Right atrium auricular region (tissue), 2 donors: ENCODE results near the gene ZBP1. TPM values are rescaled to one million over a fixed set of nuclear protein-coding genes. Genes with fewer than 3 reads are reported as not detected.

ENCODE experiments used
- DNase-seq: peaks from one replicate; pipeline ENCODE4 v3.0.0-alpha.2; 2019; ENCODE audit warnings: low spot score
- H3K27ac ChIP-seq, 2 donors: fragments of 200-600 bp; sonication (generic); 1 replicate in 1 of 2; 2 replicates in 1 of 2; pipeline ENCODE4 v1.5.1; 2016 to 2019
- H3K27me3 ChIP-seq, 2 donors: fragments of 200-600 bp; sonication (generic); one replicate each; pipeline versions ENCODE4 v1.5.1 to v1.6.0; 2017 to 2019
- H3K36me3 ChIP-seq: fragments of 200-600 bp; sonication (generic); one replicate; pipeline ENCODE4 v1.5.1; 2016
- H3K4me1 ChIP-seq, 2 donors: fragments of 200-600 bp; sonication (generic); one replicate each; pipeline versions ENCODE4 v1.5.1 to v1.6.0; 2017 to 2019
- H3K4me3 ChIP-seq, 2 donors: fragments of 200-600 bp; sonication (generic); 1 replicate in 1 of 2; 2 replicates in 1 of 2; pipeline ENCODE4 v1.5.1; 2017 to 2019; ENCODE audit warnings: mild to moderate bottlenecking in 1 of 2, moderate library complexity in 1 of 2
- H3K9me3 ChIP-seq, 2 donors: fragments of 200-600 bp; sonication (generic); one replicate each; pipeline ENCODE4 v1.5.1; 2019
- CTCF ChIP-seq, 2 donors: fragments of 200-600 bp; sonication (generic); IDR thresholded peaks; one replicate each; pipeline ENCODE4 v1.5.1; 2019; ENCODE audit warnings: antibody characterized with exemption in 2 of 2
- total RNA-seq, 2 donors: library from RNA; depleted of rRNA; stranded (reverse); fragments of >200 nt; gene quantifications; one replicate each; pipeline ENCODE4 v1.1.0, GENCODE V29; 2016

Gene ZBP1
- total RNA-seq, 2 donors from 2014 or later = not detected

GRCh38 chr20:57618764-57619050, 1.5 kb downstream of the ZBP1 start:
- DNase-seq = no peak
- Histone ChIP-seq H3K27ac (no peak overlapping the region), H3K4me3 (no peak overlapping the region), H3K9me3 (peaks cover 0 to 1% of the 10 kb centered on the region in 2 donors), H3K4me1 (no peaks in the 10 kb centered on the region), H3K36me3 (no peaks in the 10 kb centered on the region), H3K27me3 (no peaks in the 10 kb centered on the region)
- TF ChIP-seq CTCF (IDR thresholded peaks at IDR 0.05) = no peak

GRCh38 chr20:57618091-57618763, 2.0 kb downstream of the ZBP1 start:
- TF ChIP-seq CTCF (IDR thresholded peaks at IDR 0.05) = no peak
- no peaks in the 10 kb centered on the region for H3K4me1 ChIP-seq
- H3K36me3 ChIP-seq = no peaks in the 10 kb centered on the region
- H3K9me3 ChIP-seq = no peaks in the 10 kb centered on the region
- H3K27me3 ChIP-seq = no peaks in the 10 kb centered on the region
- DNase-seq = peak; percentile 58
- H3K4me3 ChIP-seq = no peak overlapping the region
- H3K27ac ChIP-seq = no peak overlapping the region

GRCh38 chr20:57617079-57617795, 3.0 kb downstream of the ZBP1 start:
- Histone ChIP-seq H3K9me3 (no peaks in the 10 kb centered on the region), H3K4me1 (no peaks in the 10 kb centered on the region), H3K27ac (no peak overlapping the region), H3K36me3 (no peaks in the 10 kb centered on the region), H3K4me3 (no peak overlapping the region), H3K27me3 (no peaks in the 10 kb centered on the region)
- peak; percentile 55 for DNase-seq
- no peak for TF ChIP-seq CTCF (IDR thresholded peaks at IDR 0.05)

- no peak overlapping the region for H3K27ac ChIP-seq
- peak; percentile 34 for DNase-seq
- no peaks in the 10 kb centered on the region for H3K36me3 ChIP-seq
- H3K9me3 ChIP-seq = no peaks in the 10 kb centered on the region
- TF ChIP-seq CTCF (IDR thresholded peaks at IDR 0.05) = no peak
- no peaks in the 10 kb centered on the region for H3K27me3 ChIP-seq
- no peak overlapping the region for H3K4me3 ChIP-seq
- no peaks in the 10 kb centered on the region for H3K4me1 ChIP-seq
These were observed 3.9 kb downstream of the ZBP1 start for GRCh38 chr20:57616143-57616951.

GRCh38 chr20:57615445-57615811, 4.8 kb downstream of the ZBP1 start:
- Histone ChIP-seq H3K27ac (no peak overlapping the region), H3K9me3 (no peaks in the 10 kb centered on the region), H3K4me1 (no peaks in the 10 kb centered on the region), H3K4me3 (no peak overlapping the region), H3K27me3 (no peaks in the 10 kb centered on the region), H3K36me3 (no peaks in the 10 kb centered on the region)
- TF ChIP-seq CTCF (IDR thresholded peaks at IDR 0.05) = no peak
- DNase-seq = peak; percentile 55
